GM21360 (cell line): Measurements from ENCODE around the gene PARP6.

Experiments used
- ATAC-seq: cut with Tn5 transposase; IDR thresholded peaks from one replicate; pipeline ENCODE4 v1.9.1; 2021; ENCODE audit warnings: mild to moderate bottlenecking, moderate library complexity; ENCODE audit not compliant: unreplicated experiment

Gene PARP6

GRCh38 chr15:72231833-72232478 is 40.4 kb downstream of the PARP6 start:
- no peak for ATAC-seq

DNA sequence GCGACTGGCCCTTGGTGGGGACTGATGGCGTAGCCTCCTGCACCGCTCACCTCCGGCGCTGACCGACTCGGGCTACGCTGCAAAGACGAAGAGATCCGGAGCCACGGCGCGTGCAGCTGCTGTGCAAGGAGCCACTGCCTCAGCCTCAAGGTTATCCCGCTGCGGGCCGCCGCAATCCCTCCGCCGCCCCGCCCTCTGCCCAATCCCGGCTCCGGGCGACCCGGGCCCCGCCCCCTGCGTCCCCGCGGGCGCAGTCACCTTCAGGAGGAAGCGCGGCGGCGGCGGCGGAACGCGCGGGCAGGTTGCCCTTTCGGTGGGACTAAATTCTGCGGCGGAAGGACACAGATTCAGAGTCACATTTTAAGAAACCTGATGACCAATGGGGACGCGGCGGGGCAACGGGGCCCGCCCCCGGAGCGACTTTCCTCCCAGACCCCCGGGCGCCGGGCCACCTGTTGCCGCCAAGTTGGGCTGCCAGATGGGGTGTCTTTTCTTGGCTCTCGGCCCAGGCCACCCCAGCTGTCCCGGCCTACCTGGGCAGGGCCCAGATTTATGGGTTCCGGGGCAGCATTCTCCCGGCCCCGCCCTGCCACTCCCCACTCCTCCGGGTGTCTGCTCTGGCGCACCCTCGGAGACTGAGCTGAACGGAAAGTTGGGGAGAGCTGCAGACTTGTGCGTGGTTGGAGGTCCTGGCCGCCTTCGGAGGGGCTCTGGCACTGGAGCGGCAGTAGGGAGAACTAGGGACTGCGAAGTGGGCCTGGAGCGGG is 41.1 kb downstream of the PARP6 start, which contains the start of gene PKM:
PKM (minus strand) TSS at position 125 of the 767 bp plus-strand sequence. CDS start 12,093 bp downstream, outside the sequence.
- peak; percentile 39 for ATAC-seq

- ATAC-seq, result no peak
Observed at GRCh38 chr15:72230197-72231065, 41.9 kb downstream of the PARP6 start.

- no peak for ATAC-seq
Observed at GRCh38 chr15:72229947-72230196, 42.5 kb downstream of the PARP6 start.

DNA sequence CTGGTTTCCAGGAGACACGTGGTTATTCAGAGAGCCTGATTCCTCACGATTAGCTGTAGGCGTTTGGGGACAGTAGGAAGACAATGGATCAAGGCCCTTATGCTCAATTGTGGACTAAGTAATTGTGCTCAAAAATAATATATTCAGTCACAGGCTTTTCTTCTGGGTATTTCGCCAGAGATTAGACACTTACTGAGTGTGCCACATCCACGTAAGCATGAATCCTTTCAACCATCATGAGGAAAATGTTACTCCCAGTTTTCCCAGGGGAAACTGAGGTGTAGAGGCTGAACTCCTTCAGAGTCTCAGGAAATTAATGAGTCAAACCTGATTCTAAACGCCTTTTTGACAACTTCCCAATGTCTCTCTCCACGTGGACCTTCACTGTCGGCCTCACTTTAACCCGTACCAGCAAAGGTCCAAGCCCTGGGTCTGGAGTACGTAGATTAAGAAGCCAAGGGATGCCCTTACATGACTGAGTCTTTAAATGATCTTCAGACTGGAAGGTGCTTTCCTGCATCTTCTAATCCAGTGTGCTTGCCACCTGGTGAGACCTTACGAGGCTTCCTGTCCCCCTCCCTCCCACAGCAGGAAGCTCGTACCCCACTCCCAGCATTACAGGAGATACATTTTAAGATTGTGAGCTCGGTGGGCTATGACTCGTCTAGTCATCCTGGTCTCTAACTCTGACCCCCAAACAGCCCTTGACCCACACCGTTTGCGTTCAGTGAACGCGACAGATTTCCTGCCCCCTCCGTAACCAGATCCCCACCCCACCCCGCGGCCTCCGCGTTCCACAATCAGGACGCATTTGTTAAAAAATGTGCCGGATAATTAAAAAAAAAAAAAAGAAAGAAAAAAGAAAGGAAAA is 43.0 kb downstream of the PARP6 start:
- ATAC-seq, result no peak

DNA sequence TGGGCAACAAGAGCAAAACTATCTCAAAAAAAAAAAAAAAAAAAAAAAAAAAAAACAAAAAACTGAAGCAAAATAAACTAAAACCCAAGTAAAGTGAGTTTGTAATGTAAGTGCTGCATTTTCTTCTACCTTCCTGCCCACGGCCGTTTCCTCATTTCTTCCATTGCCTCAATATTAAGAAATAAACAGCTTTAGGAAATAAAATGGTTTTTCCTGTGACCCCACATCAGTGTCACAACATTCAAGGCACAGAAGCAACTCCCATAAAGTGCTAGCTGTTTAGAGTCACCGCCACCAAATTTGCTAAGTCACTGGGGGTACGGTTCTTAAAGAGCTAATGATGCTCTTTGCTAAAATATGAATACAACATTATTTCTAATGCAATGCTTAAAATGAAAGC is 44.6 kb downstream of the PARP6 start:
- ATAC-seq, result no peak

- ATAC-seq, result no peak
Observed at GRCh38 chr15:72227192-72227586, 45.2 kb downstream of the PARP6 start.

DNA sequence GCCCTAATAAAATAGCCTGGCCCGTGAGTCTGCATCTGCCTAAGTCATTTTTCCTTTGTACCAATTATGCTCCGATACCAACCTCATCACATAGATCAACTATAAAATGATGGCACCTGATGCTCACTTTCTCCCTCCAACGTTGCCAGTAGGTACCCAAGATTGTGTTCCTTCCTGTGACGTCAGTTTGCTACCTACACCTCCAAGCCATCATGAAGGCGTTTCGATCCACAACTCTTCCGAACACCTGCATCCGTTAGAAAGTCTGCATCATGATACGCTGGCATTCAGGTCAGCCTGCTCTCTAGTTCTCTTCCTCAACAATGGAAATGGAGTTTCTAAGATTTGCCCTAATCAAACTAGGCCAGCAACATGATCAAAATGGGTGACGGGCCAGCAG is 49.1 kb downstream of the PARP6 start:
- ATAC-seq, result no peak

DNA sequence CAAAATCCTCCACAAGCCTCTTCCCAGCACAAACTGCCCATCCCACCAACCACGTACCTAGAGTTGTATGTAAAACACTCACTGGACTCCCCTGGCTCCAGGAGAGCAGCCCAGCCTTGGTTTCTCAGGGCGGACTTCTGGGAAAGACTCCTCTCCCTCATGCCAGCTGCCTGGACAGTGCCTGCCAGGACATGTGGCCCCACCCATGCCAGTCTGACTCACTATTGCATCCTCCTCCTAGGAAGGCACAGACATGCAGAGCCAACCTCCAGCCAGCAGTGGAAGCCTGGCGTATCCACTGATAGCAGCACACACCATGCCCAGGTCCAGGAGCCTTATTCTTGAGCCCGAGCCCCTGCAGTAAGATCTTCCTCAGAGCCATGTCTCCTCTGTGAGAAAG is 50.0 kb downstream of the PARP6 start:
- ATAC-seq, result no peak

GRCh38 chr15:72220687-72221086 is 51.7 kb downstream of the PARP6 start:
- ATAC-seq, result no peak

- no peak for ATAC-seq
Observed at GRCh38 chr15:72217216-72217615, 55.1 kb downstream of the PARP6 start.

- no peak for ATAC-seq
Observed at GRCh38 chr15:72216079-72216478, 56.3 kb downstream of the PARP6 start.

DNA sequence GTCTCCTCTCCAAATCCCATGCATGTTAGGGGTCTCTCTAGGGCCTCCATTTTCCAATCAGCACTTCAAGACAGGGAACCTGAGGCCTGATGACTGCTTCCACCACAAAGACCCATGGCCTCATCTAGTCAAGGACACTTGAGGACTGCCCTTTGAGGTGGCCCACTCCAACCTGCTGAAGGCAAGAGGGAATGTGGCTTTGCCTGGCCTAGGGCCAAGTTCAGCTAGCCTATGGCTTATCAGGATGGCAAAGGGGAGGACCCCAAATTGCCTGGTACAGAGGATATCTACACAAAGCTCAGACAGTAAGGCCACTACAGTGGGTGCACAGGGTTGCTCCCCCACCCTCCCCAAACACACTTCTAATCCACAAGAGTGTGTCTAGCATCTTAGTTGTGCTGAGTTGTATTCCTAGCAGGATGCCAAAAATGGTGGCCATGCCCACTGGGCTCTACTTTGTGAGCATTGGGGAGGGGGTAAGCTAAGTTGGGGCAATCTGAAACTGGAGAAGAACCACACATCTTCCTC is 64.7 kb downstream of the PARP6 start:
- ATAC-seq, result no peak

- no peak for ATAC-seq
Observed at GRCh38 chr15:72206677-72207000, 65.7 kb downstream of the PARP6 start.

- ATAC-seq, result no peak
Observed at GRCh38 chr15:72205896-72206676, 66.3 kb downstream of the PARP6 start.

DNA sequence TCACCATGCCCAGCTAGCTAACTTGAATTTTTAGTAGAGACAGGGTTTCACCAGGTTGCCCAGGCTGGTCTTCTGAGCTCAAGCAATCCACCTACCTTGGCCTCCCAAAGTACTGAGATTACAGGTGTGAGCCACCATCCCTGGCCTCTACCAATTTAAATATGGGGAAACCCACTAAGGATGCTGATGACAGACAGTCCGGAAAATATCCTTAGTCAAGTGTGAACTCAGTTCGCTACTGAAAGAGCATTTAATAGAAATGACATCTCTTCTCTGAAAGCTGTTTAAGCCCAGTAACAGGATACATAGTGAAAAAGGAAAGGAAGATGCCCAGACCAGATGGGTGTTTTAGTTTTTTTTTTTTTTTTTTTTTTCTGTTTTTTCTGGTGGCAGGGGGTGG is 67.1 kb downstream of the PARP6 start:
- no peak for ATAC-seq

DNA sequence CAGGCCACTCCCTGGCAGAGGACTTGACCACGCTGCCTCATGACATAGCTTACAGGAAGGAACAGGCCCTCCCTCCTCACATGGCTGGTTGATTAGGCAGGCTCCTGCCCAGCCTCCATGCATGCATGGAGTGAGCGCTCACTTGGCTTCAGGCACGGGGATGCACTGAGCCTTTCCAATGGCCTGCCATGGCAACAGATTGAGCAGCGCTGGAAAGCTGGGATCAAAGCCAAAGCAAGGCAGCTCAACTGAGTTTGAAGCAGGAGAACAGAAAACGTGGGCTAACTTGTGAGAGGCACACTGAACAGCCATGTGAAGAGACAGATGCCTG is 68.9 kb downstream of the PARP6 start:
- ATAC-seq, result no peak

- ATAC-seq, result no peak
Observed at GRCh38 chr15:72202801-72203506, 69.4 kb downstream of the PARP6 start.

DNA sequence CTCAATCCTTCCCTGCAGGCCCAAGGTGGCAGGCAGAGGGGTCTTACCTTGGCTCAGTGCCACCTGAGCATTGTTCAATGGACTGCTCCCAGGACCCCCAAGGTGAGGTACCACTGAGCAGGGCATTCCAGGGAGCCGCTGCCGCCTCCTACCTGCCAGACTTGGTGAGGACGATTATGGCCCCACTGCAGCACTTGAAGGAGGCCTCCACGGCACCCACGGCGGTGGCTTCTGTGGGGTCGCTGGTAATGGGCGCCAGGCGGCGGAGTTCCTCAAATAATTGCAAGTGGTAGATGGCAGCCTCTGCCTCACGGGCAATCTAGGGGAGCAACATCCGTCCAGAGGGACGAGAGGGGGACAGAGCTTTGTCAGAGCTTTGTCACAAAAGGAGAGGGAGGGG is 70.1 kb downstream of the PARP6 start:
- ATAC-seq, result no peak
